H54 (cell line): ENCODE results near the gene ACSBG1.

Experiments used
- DNase-seq: peaks from one replicate; pipeline ENCODE4 v3.0.0; 2011; ENCODE audit warnings: low spot score, mixed read lengths; ENCODE audit not compliant: insufficient read length
- FAIRE-seq: peaks from 3 replicates; lab custom pipeline; 2011; peaks lifted over from hg19 to GRCh38; lab: Jason Lieb, UNC
- POLR2A ChIP-seq: IDR thresholded peaks from 2 replicates; pipeline ENCODE4 v1.6.1; 2011; ENCODE audit warnings: low read depth, mild to moderate bottlenecking, low read length

ACSBG1 gene

GRCh38 chr15:78207641-78208340 is 26.6 kb downstream of the ACSBG1 start:
- no peak for TF ChIP-seq POLR2A
- FAIRE-seq, result no peak

GRCh38 chr15:78207110-78207458 is 27.3 kb downstream of the ACSBG1 start:
- no peak for TF ChIP-seq POLR2A

More at GRCh38 chr15:78207641-78208340, 26.6 kb downstream of the ACSBG1 start:
- DNase-seq, result no peak

GRCh38 chr15:78206326-78207109 is 27.8 kb downstream of the ACSBG1 start:
- no peak for DNase-seq
- FAIRE-seq, result no peak
- TF ChIP-seq POLR2A, result no peak

More at GRCh38 chr15:78207110-78207458, 27.3 kb downstream of the ACSBG1 start:
- FAIRE-seq (no peak), DNase-seq (no peak)

- DNase-seq (no peak), FAIRE-seq (no peak)
- TF ChIP-seq POLR2A, result no peak
Observed at GRCh38 chr15:78205856-78206255, 28.5 kb downstream of the ACSBG1 start.

GRCh38 chr15:78205337-78205736 is 29.0 kb downstream of the ACSBG1 start:
- TF ChIP-seq POLR2A, result no peak
- DNase-seq (no peak), FAIRE-seq (no peak)

- DNase-seq, result no peak
- no peak for TF ChIP-seq POLR2A
- no peak for FAIRE-seq
Observed at GRCh38 chr15:78204351-78205309, 29.7 kb downstream of the ACSBG1 start.

GRCh38 chr15:78203346-78204225 is 30.8 kb downstream of the ACSBG1 start:
- DNase-seq (no peak), FAIRE-seq (no peak)
- TF ChIP-seq POLR2A, result no peak

- FAIRE-seq (no peak), DNase-seq (no peak)
- TF ChIP-seq POLR2A, result no peak
Observed at GRCh38 chr15:78201281-78202190, 32.8 kb downstream of the ACSBG1 start.

- FAIRE-seq, result no peak
- DNase-seq, result no peak
- TF ChIP-seq POLR2A, result no peak
Observed at GRCh38 chr15:78200276-78200930, 34.0 kb downstream of the ACSBG1 start.

- no peak for DNase-seq
- FAIRE-seq, result no peak
- TF ChIP-seq POLR2A, result no peak
Observed at GRCh38 chr15:78197632-78198031, 36.7 kb downstream of the ACSBG1 start.

- FAIRE-seq, result no peak
- no peak for DNase-seq
- no peak for TF ChIP-seq POLR2A
Observed at GRCh38 chr15:78195735-78196201, 38.6 kb downstream of the ACSBG1 start.

GRCh38 chr15:78194568-78194925 is 39.8 kb downstream of the ACSBG1 start:
- no peak for TF ChIP-seq POLR2A
- DNase-seq (no peak), FAIRE-seq (no peak)
